AG09309 (cell line): ENCODE data around the gene SCTR.

ENCODE experiments used
- DNase-seq: peaks from one replicate; pipeline ENCODE4 v3.0.0-alpha.2; 2010; ENCODE audit warnings: low read depth
- H3K4me3 ChIP-seq: 2 replicates; pipeline ENCODE4 v1.5.1; 2011; ENCODE audit warnings: mild to moderate bottlenecking, low read depth, low read length, moderate library complexity; ENCODE audit not compliant: control insufficient read depth
- TF ChIP-seq, protein P1 (sequence below): IDR thresholded peaks from 2 replicates; pipeline ENCODE4 v1.5.1; 2011; ENCODE audit warnings: mild to moderate bottlenecking, low read depth, low read length, inconsistent platforms; ENCODE audit not compliant: insufficient read depth, control insufficient read depth; ENCODE audit errors: missing control alignments

Gene SCTR

DNA sequence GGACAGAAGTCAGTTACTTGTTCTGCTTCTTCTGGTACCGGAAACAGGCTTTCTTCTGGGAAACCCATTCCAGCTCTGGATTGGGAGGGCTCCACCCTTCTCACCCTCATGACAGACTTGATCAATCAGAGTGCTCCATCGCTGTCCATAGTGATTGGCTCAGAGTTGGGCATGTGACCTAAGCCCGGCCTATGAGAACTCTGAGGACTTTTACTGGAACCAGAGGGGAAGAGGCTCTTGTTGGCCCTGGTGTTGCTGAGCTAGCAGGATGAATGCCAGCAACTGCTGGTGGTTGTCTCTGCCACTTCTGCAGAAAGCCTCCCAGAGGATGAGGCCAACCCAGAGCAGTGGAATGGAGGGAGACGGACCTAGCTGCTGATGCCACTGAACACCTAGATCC lies 59.3 kb downstream of the SCTR start:
- H3K4me3 ChIP-seq: no peak overlapping the region
- TF ChIP-seq, protein P1, sequence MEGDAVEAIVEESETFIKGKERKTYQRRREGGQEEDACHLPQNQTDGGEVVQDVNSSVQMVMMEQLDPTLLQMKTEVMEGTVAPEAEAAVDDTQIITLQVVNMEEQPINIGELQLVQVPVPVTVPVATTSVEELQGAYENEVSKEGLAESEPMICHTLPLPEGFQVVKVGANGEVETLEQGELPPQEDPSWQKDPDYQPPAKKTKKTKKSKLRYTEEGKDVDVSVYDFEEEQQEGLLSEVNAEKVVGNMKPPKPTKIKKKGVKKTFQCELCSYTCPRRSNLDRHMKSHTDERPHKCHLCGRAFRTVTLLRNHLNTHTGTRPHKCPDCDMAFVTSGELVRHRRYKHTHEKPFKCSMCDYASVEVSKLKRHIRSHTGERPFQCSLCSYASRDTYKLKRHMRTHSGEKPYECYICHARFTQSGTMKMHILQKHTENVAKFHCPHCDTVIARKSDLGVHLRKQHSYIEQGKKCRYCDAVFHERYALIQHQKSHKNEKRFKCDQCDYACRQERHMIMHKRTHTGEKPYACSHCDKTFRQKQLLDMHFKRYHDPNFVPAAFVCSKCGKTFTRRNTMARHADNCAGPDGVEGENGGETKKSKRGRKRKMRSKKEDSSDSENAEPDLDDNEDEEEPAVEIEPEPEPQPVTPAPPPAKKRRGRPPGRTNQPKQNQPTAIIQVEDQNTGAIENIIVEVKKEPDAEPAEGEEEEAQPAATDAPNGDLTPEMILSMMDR: no peak
- no peak for DNase-seq

DNA sequence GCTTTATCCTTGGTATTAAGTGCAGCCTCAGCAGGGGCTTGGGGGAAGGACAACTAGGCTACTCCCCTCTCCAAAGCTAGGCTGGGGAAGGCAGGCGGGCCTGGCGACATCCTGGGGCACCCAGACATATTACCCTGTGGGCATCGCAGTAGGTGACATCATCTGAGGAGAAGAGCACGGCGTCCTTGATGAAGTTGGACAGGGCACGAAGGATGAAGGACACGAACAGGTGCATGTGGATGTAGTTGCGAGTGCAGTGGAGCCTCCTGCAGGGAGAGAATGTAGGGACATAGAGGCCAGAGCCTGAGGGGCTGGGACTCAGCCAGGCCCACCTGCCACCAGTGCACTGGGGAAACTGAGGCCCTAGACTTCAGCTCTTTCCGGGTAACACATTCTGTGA lies 60.3 kb downstream of the SCTR start:
- no peak overlapping the region for H3K4me3 ChIP-seq
- TF ChIP-seq, protein P1: no peak
- DNase-seq: no peak

DNA sequence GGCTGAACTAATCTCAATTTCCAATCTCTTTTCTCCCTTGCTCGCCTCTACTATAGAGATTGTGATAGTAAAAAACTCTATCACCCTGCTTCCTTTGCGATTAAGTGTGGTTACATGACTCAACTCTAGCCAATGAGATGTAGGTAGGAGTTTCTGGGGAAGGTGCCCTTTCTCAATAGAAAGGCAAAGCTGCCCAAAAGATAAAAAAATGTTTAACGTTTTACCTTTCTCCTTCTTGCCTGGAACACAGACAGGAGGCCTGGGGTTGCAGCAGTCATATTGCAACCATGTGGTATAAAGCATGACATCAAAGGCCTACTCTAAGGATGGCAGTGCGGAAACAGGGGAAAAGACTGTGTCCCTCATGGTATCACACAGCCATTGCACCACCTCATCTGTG lies 61.1 kb downstream of the SCTR start:
- no peak overlapping the region for H3K4me3 ChIP-seq
- DNase-seq: no peak
- TF ChIP-seq, protein P1: no peak

DNA sequence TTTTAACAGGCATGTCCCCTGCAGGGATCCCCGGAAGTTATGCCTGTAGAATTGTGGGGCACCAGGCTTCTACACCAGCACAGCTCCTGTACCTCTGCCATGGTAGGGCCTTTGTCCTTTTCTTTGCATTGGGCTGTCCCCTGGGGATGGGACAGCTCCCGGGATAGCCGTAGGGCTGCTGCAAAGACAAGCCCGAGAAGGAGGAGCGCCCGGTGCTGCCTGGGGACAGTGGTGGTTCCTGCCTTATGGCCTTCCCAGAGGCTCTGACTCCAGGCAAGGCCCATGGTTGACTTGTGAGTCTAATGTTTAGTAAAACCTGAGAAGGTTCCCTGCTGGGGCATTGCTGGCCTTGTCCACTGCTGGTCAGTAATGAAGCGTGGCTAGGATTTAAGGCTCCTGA lies 61.7 kb downstream of the SCTR start:
- TF ChIP-seq, protein P1: no peak
- DNase-seq: no peak
- no peak overlapping the region for H3K4me3 ChIP-seq

DNA sequence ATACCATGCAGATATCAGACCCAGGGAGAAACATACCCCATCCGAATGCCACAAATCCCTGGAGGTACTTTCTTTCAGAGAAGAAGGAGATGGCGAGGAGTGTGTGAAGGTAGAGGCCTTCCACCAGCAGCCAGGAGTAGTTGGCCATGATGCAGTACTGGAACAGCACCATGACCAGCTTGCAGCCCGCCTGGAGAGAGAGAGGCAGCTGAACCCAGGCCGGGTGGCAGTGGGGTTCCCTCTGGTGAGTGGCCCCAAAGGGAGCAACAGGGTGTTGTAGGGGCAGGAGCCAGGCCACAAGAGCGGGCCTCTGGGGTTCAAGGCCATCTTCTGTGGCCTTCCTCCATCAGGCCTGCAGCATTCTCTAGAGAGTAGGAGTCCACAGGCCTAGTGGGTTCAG lies 62.5 kb downstream of the SCTR start:
- TF ChIP-seq, protein P1: no peak
- no peak overlapping the region for H3K4me3 ChIP-seq
- no peak for DNase-seq

DNA sequence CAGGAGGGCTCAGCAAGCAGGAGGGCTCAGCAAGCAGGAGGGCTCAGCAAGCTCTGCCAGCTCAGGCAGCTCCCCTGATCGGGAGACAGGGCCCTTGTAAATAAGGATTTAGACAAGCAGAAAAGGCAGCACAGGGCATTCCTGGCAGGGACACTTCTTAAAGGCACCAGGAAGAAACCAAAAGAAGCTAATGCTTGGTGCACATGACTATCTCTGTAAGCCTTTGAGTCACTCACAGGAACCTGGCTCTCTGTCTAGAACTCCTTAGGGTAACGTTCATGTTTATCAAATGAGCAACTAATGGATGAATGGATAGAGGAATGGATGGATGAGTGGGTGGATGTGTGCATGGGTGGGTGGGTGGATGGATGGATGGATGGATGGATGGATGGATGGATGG lies 64.2 kb downstream of the SCTR start:
- no peak overlapping the region for H3K4me3 ChIP-seq
- TF ChIP-seq, protein P1: no peak
- DNase-seq: no peak
